ENCODE measurements around the gene USF1. TPM values are rescaled to one million over a fixed set of nuclear protein-coding genes. Genes with fewer than 3 reads are reported as not detected.

The USF1 gene
- total and polyA plus RNA-seq, 2 donors from 2014 or later, result 48.7 to 56.1 TPM

GRCh38 chr1:161009602-161010211, 36.1 kb downstream of the USF1 start:
- no peak for FAIRE-seq
- intact Hi-C loops (cut with DNase I), result no loop called here
- H3K27ac ChIP-seq (ENCODE audit: low read depth in 2 of 2, low read length in 2 of 2), result no peak overlapping the region

GRCh38 chr1:161008869-161009510, 36.8 kb downstream of the USF1 start:
- no peak overlapping the region for H3K4me3 ChIP-seq (ENCODE audit: low read length in 3 of 3)
- peaks cover 0 to 5% (median 0%) of the 10 kb centered on the region in 3 donors for H3K36me3 ChIP-seq (ENCODE audit: control insufficient read depth in 2 of 3, insufficient read depth in 3 of 3, low read length in 3 of 3)
- intact Hi-C loops (cut with DNase I), result no loop called here
- H3K9me3 ChIP-seq (ENCODE audit: control insufficient read depth in 2 of 3, insufficient read depth in 1 of 3, low read length in 3 of 3), result no peaks in the 10 kb centered on the region
- TF ChIP-seq CTCF (IDR thresholded peaks at IDR 0.05; ENCODE audit: borderline replicate concordance, extremely low read depth, insufficient read depth), result no peak
- no peak overlapping the region for H3K9ac ChIP-seq (ENCODE audit: low read length in 3 of 3)
- peaks cover 0 to 21% (median 15%) of the 10 kb centered on the region in 3 donors for H3K4me1 ChIP-seq (ENCODE audit: control insufficient read depth in 2 of 3, insufficient read depth in 2 of 3, low read depth in 1 of 3, low read length in 3 of 3)
- H3K27me3 ChIP-seq (ENCODE audit: control insufficient read depth, insufficient read depth, low read length), result no peaks in the 10 kb centered on the region
- DNase-seq (peak in 2 of 5 donors; percentile 37 to 50), FAIRE-seq (no peak)
- no peak overlapping the region for H3K27ac ChIP-seq (ENCODE audit: low read depth in 2 of 2, low read length in 2 of 2)

More at GRCh38 chr1:161009602-161010211, 36.1 kb downstream of the USF1 start:
- Histone ChIP-seq H3K9ac (ENCODE audit: low read length in 3 of 3) (no peak overlapping the region), H3K4me3 (ENCODE audit: low read length in 3 of 3) (no peak overlapping the region), H3K4me1 (ENCODE audit: control insufficient read depth in 2 of 3, insufficient read depth in 2 of 3, low read depth in 1 of 3, low read length in 3 of 3) (peaks cover 0 to 25% (median 21%) of the 10 kb centered on the region in 3 donors), H3K27me3 (ENCODE audit: control insufficient read depth, insufficient read depth, low read length) (no peaks in the 10 kb centered on the region), H3K36me3 (ENCODE audit: control insufficient read depth in 2 of 3, insufficient read depth in 3 of 3, low read length in 3 of 3) (peaks cover 0 to 5% (median 0%) of the 10 kb centered on the region in 3 donors), H3K9me3 (ENCODE audit: control insufficient read depth in 2 of 3, insufficient read depth in 1 of 3, low read length in 3 of 3) (no peaks in the 10 kb centered on the region)
- no peak for DNase-seq
- TF ChIP-seq CTCF (IDR thresholded peaks at IDR 0.05; ENCODE audit: borderline replicate concordance, extremely low read depth, insufficient read depth), result no peak

GRCh38 chr1:161007369-161007768, 38.4 kb downstream of the USF1 start:
- Histone ChIP-seq H3K9me3 (ENCODE audit: control insufficient read depth in 2 of 3, insufficient read depth in 1 of 3, low read length in 3 of 3) (no peaks in the 10 kb centered on the region), H3K9ac (ENCODE audit: low read length in 3 of 3) (no peak overlapping the region), H3K36me3 (ENCODE audit: control insufficient read depth in 2 of 3, insufficient read depth in 3 of 3, low read length in 3 of 3) (peaks cover 0 to 5% (median 0%) of the 10 kb centered on the region in 3 donors), H3K27me3 (ENCODE audit: control insufficient read depth, insufficient read depth, low read length) (no peaks in the 10 kb centered on the region), H3K4me1 (ENCODE audit: control insufficient read depth in 2 of 3, insufficient read depth in 2 of 3, low read depth in 1 of 3, low read length in 3 of 3) (peaks cover 0 to 15% (median 4%) of the 10 kb centered on the region in 3 donors), H3K27ac (ENCODE audit: low read depth in 2 of 2, low read length in 2 of 2) (no peak overlapping the region), H3K4me3 (ENCODE audit: low read length in 3 of 3) (no peak overlapping the region)
- no peak for TF ChIP-seq CTCF (IDR thresholded peaks at IDR 0.05; ENCODE audit: borderline replicate concordance, extremely low read depth, insufficient read depth)
- intact Hi-C loops (cut with DNase I), result no loop called here
- no peak for FAIRE-seq
- DNase-seq, result no peak

All from kidney (tissue), 14 donors.